ENCODE results near the gene SIX5.
"Not testable (repeated sequence)": the region's sequence is repeated elsewhere in the genome, so short reads cannot be mapped to it uniquely, and the experiment has no call there.

The SIX5 gene

GRCh38 chr19:45752639-45753038 lies 16.4 kb downstream of the SIX5 start:
- DNase-seq = no peak

DNA sequence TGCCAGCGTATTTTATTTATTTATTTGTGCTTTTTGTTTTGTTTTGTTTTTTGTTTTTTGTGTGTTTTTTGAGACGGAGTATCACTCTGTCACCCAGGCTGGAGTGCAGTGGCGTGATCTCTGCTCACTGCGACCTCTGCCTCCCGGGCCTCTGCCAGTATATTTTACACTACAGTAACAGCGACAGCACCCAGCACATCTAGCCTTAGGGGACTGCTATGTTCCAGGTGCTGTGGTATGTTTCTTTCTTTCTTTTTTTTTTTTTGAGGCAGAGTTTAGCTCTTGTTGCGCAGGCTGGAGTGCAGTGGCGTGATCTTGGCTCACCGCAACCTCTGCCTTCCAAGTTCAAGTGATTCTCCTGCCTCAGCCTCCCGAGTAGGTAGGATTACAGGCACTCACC lies 17.6 kb downstream of the SIX5 start:
- not testable (repeated sequence) for DNase-seq

DNA sequence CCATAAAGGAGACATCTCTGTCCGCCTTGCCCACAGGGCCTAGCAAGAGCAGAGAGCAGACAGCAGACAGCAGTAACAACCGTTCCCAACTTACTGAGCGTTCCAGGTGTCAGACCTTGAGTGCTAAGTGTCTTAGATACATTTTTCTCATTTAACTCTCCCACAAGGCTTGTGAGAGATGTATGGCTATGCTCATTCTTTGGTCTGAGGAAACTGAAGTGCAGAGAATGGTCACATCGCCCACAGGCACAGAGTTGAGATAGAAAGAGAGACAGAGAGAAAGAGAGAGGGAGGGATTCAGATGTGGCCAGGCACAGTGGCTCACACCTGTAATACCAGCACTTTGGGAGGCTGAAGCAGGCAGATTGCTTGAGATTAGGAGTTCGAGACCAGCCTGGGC lies 21.5 kb downstream of the SIX5 start:
- DNase-seq = no peak

DNA sequence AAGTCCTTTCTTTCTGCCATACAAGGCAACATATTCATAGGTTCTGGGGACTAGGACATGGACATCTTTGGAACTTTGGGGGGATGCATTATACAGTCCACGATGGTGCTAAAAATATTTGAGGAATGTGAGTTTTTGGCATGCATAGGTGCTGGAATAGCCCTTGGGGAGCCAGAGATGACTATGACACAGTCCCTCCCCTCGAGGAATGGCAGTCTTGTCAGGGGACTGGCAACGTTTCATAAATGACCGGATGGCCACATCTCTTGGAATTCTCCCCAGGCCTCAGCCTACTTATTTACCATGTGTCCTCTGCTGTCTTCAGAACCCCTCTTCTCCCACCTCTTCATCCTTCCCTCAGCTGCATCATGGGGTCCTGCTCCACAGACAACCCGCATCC lies 22.2 kb downstream of the SIX5 start:
- DNase-seq = no peak

- no peak for DNase-seq
Measured at GRCh38 chr19:45745606-45746005, 23.4 kb downstream of the SIX5 start.

- no peak for DNase-seq
Measured at GRCh38 chr19:45742969-45743368, 26.1 kb downstream of the SIX5 start.

DNA sequence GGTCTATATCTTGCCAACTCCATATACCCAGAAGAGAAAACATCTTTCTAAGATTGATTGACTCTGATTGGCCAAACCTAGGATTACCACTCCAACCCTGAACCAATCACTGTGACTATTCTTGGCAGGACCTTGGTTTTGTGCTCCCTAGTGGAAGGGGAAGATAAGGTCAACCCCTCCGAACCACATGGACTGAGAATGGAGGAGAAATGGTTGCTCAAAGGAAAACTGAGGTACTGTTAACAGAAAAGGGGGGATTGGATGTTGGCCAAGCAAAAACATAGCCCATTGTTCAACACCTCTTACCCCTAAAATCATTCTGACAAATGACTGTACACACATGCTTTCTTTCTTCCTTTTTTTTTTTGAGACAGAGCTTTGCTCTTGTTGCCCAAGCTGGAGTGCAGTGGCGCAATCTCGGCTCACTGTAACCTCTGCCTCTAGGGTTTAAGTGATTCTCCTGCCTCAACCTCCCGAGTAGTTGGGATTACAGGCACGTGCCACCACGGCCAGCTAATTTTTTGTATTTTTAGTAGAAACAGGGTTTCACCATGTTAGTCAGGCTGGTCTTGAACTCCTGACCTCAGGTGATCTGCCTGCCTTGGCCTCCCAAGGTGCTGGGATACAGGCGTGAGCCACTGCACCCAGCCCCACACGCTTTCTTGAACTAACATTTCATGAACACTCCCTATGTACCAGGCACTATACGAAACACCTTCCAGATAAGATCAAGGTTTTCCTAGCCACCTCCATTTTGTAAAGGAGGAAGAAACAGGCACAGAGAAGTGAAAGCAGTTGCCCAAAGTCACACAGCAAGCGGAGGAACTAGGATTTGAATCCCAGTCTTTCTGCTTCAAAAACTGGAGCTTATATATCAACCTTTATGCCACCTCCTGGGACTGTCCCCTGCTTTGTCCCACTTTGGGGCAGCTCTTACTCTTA lies 29.3 kb downstream of the SIX5 start:
- DNase-seq = no peak

DNA sequence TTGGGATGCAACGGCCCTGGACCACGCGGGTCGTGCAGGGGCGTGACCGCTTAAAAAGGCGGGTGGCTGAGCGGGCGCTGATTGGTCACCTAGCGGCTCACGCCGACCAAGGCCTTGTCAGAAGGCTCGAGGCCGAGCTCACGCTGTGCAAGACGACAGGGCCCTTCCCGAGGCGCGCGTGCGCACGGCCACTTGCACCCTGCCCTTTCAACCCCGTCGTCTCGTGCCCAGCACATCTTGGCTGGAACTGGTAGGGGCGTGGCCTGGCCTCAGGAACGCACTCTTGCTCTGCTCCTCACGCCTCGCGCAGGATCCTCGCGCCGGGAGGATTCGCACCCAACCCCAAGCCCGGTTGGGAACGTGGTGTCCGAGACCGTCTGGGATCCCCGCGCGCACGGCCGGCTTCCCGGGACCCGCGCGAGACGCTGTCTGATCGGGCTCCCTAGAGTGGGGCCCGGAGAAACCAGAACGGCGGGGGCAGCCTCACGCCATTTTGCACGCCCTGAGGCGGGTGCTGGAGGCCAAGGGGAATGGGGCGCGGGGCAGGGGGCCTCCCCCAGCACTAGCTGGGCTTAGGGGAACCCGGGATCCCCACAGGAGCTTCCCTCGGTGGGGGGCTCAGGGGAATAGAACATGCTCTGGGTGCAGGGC lies 35.8 kb downstream of the SIX5 start, which contains the start of gene MEIOSIN:
MEIOSIN (plus strand) TSS at position 280 of the 651 bp plus-strand sequence. CDS start 1,938 bp downstream, outside the sequence.
- no peak for DNase-seq

DNA sequence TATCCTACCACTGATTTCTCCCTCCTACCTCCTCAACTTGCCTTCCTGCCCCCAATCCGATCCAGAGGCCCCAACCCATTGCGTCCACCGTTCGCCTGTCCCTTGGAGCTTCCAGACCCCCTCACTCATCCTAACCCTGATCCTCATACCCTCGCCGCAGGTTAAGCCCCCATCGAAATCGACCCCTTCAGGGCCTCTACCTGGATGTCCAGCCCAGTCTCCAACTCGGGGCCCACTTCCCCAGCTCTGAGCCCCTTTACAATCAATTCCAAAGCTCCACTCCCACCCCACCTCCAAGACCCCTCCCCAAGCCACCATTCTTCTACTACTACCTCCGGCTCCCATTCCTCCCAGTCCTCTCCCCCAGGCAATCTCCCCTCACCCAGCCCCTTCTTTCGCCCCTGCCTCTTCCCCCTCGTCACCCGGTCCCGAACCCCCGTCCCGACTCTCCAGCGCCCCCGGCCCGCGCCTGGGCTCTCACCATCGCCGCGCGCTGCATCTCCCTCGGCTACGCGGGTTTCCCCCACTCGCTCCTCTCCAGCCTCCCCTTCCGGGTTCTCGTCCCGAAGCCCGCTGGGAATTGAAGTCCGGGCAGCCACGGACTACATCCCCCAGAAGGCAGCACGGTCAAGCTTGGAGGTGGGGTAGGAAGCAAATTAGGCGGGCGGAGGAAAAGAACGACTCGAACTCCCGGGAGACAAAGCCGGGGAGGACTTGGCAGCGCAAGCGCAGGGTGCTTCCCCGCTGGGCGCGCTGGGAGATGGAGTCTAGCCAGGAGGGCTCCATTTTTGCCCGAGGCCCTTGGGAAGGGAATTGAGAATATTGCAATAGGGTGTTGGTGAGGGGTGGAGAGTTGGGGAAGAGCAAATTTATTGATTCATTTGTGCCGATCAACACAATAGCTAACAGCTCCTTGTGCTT lies 38.4 kb downstream of the SIX5 start, which contains the start of gene FBXO46:
FBXO46 (minus strand) TSS at position 529 of the 921 bp plus-strand sequence. CDS start 17,401 bp downstream, outside the sequence.
- DNase-seq = peak; percentile 97

DNA sequence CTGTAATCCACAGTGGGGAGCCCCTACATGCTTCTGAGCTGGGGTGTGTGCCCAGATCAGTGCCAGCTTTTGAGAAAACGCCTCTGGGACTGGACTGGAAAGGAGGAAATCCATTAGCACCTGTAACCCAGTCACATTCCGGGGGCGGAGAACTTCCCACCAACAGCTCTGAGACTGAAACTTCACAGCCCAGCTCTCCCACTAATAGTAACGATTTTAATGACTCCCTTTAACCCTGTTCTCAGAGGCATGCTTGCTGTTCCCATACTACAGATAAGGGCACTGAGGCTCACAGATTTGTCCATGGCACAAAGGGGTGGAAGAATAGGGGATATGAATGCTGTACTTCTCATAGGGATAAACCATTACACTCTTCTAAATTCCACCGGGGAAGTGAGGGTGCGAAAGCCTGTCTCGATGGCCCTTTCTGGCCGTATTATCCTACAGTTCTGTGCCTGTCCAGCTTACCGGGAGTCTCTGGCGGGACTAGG lies 39.2 kb downstream of the SIX5 start:
- no peak for DNase-seq

GRCh38 chr19:45728683-45729082 lies 40.4 kb downstream of the SIX5 start:
- DNase-seq = not testable (repeated sequence)

- not testable (repeated sequence) for DNase-seq
Measured at GRCh38 chr19:45720065-45720464, 49.0 kb downstream of the SIX5 start.

- DNase-seq = no peak
Measured at GRCh38 chr19:45717983-45718650, 50.9 kb downstream of the SIX5 start.

- DNase-seq = peak; percentile 99
Measured at GRCh38 chr19:45717131-45717982, 51.7 kb downstream of the SIX5 start.

- no peak for DNase-seq
Measured at GRCh38 chr19:45716359-45717130, 52.5 kb downstream of the SIX5 start.

DNA sequence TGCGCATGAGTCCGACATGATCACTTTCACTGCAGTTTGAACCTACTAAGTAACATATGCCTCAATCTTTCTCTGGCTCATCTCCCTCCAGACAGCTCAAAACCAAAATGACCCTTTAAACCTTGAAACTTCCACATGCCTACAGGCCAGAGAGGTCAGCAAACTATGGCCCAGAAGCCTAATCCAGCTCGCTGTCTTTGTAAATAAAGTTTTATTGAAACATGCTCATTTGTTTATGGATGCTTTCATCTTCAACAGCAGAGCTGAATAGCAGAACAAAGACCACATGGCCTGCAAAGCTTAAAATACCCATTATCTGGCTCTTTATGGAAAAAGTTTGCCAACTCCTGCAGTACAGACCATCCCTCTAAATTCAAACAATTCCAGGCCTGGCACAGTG lies 53.9 kb downstream of the SIX5 start:
- DNase-seq = no peak
